HCT116 (cell line): Measurements from ENCODE around the gene PLVAP. TPM values are rescaled to one million over a fixed set of nuclear protein-coding genes. Genes with fewer than 3 reads are reported as not detected.

ENCODE experiments used
- ATAC-seq: fragments of 200-7000 bp; cut with Tn5 transposase; 2 replicates; pipeline ENCODE4 v1.9.1; 2020; ENCODE audit warnings: mild to moderate bottlenecking, moderate library complexity
- BruUV-seq: library from RNA; stranded (reverse); fragments of 400-500 nt; replicated peaks from 2 replicates; lab custom pipeline; 2021; lab: Mats Ljungman, UMichigan
- CTCF ChIA-PET: fragments of 300-600 bp; sonication (Branson Sonifier 250); formaldehyde crosslinking; loops from one replicate; lab custom pipeline; 2021; ENCODE audit warnings: antibody characterized with exemption; lab: Charles Lee
- POLR2A ChIA-PET: fragments of 300-600, 350-600 bp; sonication (Branson Sonifier 250); formaldehyde crosslinking; loops from one replicate; lab custom pipeline; 2021; ENCODE audit warnings: antibody characterized with exemption; lab: Charles Lee
- RAD21 ChIA-PET, 2 experiments: fragments of 300-600 bp; sonication (Branson Sonifier 250); formaldehyde crosslinking; loops; one replicate each; lab custom pipeline; 2023; ENCODE audit warnings: low total read pairs in 2 of 2; ENCODE audit not compliant: uncharacterized antibody in 2 of 2, unreplicated experiment in 2 of 2, low non-redundant PET in 1 of 2; lab: Charles Lee
- DNase-seq: peaks from one replicate; pipeline ENCODE4 v3.0.0-alpha.2; 2010; ENCODE audit warnings: low read depth, low spot score
- H2AFZ ChIP-seq: fragments of 200-600 bp; shearing (Covaris generic), sonication (generic); 2 replicates; pipeline ENCODE4 v1.6.1; 2017; ENCODE audit warnings: low read depth, mixed run types, mixed read lengths, antibody characterized with exemption, low read length; ENCODE audit not compliant: poor library complexity, severe bottlenecking
- H3K27ac ChIP-seq: 2 replicates; pipeline ENCODE4 v1.5.1; 2012; ENCODE audit warnings: low read depth, low read length
- H3K27me3 ChIP-seq: fragments of 200-600 bp; sonication (generic); 2 replicates; pipeline ENCODE4 v1.6.1; 2016; ENCODE audit warnings: mixed run types, low read length, mixed read lengths; ENCODE audit not compliant: insufficient read depth
- H3K36me3 ChIP-seq, 2 experiments: fragments of 200-500 bp in 1 of 2; fragments of 200-600 bp in 1 of 2; sonication (Bioruptor generic) in 1 of 2; sonication (generic) in 1 of 2; 2 replicates each; pipeline versions ENCODE4 v1.5.1 to v1.6.1; 2014 to 2016; ENCODE audit warnings: low read length in 2 of 2, inconsistent platforms in 1 of 2, mixed read lengths in 1 of 2, mixed run types in 1 of 2; ENCODE audit not compliant: insufficient read depth in 2 of 2, control insufficient read depth in 1 of 2
- H3K4me1 ChIP-seq, 2 experiments: fragments of 200-600 bp in 1 of 2; sonication (generic) in 1 of 2; 2 replicates each; pipeline versions ENCODE4 v1.5.1 to v1.6.1; 2012 to 2017; ENCODE audit warnings: low read length in 2 of 2, inconsistent platforms in 1 of 2, mild to moderate bottlenecking in 1 of 2, mixed read lengths in 1 of 2, mixed run types in 1 of 2, moderate library complexity in 1 of 2; ENCODE audit not compliant: insufficient read depth in 2 of 2, control insufficient read depth in 1 of 2
- H3K4me2 ChIP-seq: fragments of 200-600 bp; sonication (generic); 2 replicates; pipeline ENCODE4 v1.6.1; 2017; ENCODE audit warnings: mixed run types, low read length, mixed read lengths
- H3K4me3 ChIP-seq, 2 experiments: fragments of 200-600 bp in 1 of 2; sonication (generic) in 1 of 2; replicated peaks in 1 of 2; 2 replicates each; pipeline ENCODE4 v1.5.1; 2011 to 2016; ENCODE audit warnings: low read length in 2 of 2, control low read depth in 1 of 2, low read depth in 1 of 2, mild to moderate bottlenecking in 1 of 2, mixed read lengths in 1 of 2, mixed run types in 1 of 2
- H3K79me2 ChIP-seq: fragments of 200-600 bp; sonication (generic); 2 replicates; pipeline ENCODE4 v1.6.1; 2017; ENCODE audit warnings: mild to moderate bottlenecking, mixed run types, low read length, moderate library complexity, mixed read lengths; ENCODE audit not compliant: insufficient read depth
- H3K9ac ChIP-seq: fragments of 200-600 bp; sonication (generic); 2 replicates; pipeline ENCODE4 v1.6.1; 2016; ENCODE audit warnings: low read length, mixed read lengths
- H3K9me2 ChIP-seq: fragments of 200-600 bp; sonication (generic), shearing (Covaris generic); 2 replicates; pipeline ENCODE4 v1.6.1; 2017; ENCODE audit warnings: mixed run types, mild to moderate bottlenecking, moderate library complexity; ENCODE audit not compliant: insufficient read depth
- H3K9me3 ChIP-seq, 2 experiments: fragments of 200-500 bp in 1 of 2; fragments of 200-600 bp in 1 of 2; sonication (Bioruptor generic) in 1 of 2; sonication (generic) in 1 of 2; 2 replicates each; pipeline ENCODE4 v1.6.1; 2014 to 2017; ENCODE audit warnings: low read length in 2 of 2, mixed read lengths in 2 of 2, inconsistent platforms in 1 of 2, low read depth in 1 of 2, mild to moderate bottlenecking in 1 of 2, mixed run types in 1 of 2, moderate library complexity in 1 of 2; ENCODE audit not compliant: control insufficient read depth in 1 of 2, insufficient read depth in 1 of 2
- H4K20me1 ChIP-seq: fragments of 200-600 bp; sonication (generic), shearing (Covaris generic); 2 replicates; pipeline ENCODE4 v1.6.1; 2017; ENCODE audit warnings: mixed run types, mild to moderate bottlenecking, moderate library complexity; ENCODE audit not compliant: insufficient read depth
- ATF3 ChIP-seq: IDR thresholded peaks from 2 replicates; pipeline ENCODE4 v1.6.1; 2012
- CBX3 ChIP-seq: IDR thresholded peaks from 2 replicates; pipeline ENCODE4 v1.6.1; 2012; ENCODE audit warnings: low read depth
- CEBPB ChIP-seq: IDR thresholded peaks from 2 replicates; pipeline ENCODE4 v1.6.1; 2012; ENCODE audit warnings: low read depth
- EGR1 ChIP-seq: IDR thresholded peaks from 2 replicates; pipeline ENCODE4 v1.6.1; 2012; ENCODE audit warnings: low read depth
- POLR2A ChIP-seq: IDR thresholded peaks from 2 replicates; pipeline ENCODE4 v1.7.0; 2011; ENCODE audit warnings: borderline replicate concordance; ENCODE audit not compliant: insufficient read depth, insufficient read length; ENCODE audit errors: extremely low read depth
- POLR2AphosphoS5 ChIP-seq: IDR thresholded peaks from 2 replicates; pipeline ENCODE4 v1.6.1; 2011; ENCODE audit warnings: mild to moderate bottlenecking, low read depth, low read length, moderate library complexity
- SIN3A ChIP-seq: IDR thresholded peaks from 2 replicates; pipeline ENCODE4 v1.6.1; 2012; ENCODE audit warnings: low read depth
- SP1 ChIP-seq: IDR thresholded peaks from 2 replicates; pipeline ENCODE4 v1.6.1; 2012; ENCODE audit warnings: low read depth
- SRF ChIP-seq: IDR thresholded peaks from 2 replicates; pipeline ENCODE4 v1.6.1; 2012; ENCODE audit warnings: low read depth
- TCF7L2 ChIP-seq: IDR thresholded peaks from 2 replicates; pipeline ENCODE4 v1.7.0; 2011; ENCODE audit warnings: borderline replicate concordance, inconsistent platforms; ENCODE audit not compliant: insufficient read depth, insufficient read length; ENCODE audit errors: extremely low read depth
- YY1 ChIP-seq: IDR thresholded peaks from 2 replicates; pipeline ENCODE4 v1.6.1; 2011; ENCODE audit warnings: low read length, low read depth, moderate library complexity, mild to moderate bottlenecking; ENCODE audit not compliant: insufficient replicate concordance; ENCODE audit errors: extremely low read depth
- intact Hi-C: fragments of 100-400 bp; cut with micrococcal nuclease; formaldehyde crosslinking; loops from 2 replicates; pipeline ENCODE4 v1.10.0; 2022
- total RNA-seq: library from RNA; stranded (reverse); gene quantifications from one replicate; pipeline ENCODE4 v1.2.1, GENCODE V29; 2021; ENCODE audit not compliant: unreplicated experiment
- TF ChIP-seq, protein P1 (sequence below): IDR thresholded peaks from 2 replicates; pipeline ENCODE4 v1.6.1; 2012
- TF ChIP-seq, protein P2 (sequence below), 3 experiments: fragments of 200-600 bp in 1 of 3; sonication (generic) in 1 of 3; IDR thresholded peaks in 2 of 3; conservative IDR thresholded peaks in 1 of 3; 2 replicates each; pipeline ENCODE4 v1.5.1; 2012 to 2017; ENCODE audit warnings: low read depth in 2 of 3, low read length in 2 of 3, antibody characterized with exemption in 1 of 3, borderline replicate concordance in 1 of 3, control low read depth in 1 of 3, mild to moderate bottlenecking in 1 of 3, mixed read lengths in 1 of 3, mixed run types in 1 of 3, moderate library complexity in 1 of 3; ENCODE audit not compliant: insufficient read depth in 1 of 3

PLVAP gene
- total RNA-seq, 1 experiment from 2014 or later, result 0.47 TPM

DNA sequence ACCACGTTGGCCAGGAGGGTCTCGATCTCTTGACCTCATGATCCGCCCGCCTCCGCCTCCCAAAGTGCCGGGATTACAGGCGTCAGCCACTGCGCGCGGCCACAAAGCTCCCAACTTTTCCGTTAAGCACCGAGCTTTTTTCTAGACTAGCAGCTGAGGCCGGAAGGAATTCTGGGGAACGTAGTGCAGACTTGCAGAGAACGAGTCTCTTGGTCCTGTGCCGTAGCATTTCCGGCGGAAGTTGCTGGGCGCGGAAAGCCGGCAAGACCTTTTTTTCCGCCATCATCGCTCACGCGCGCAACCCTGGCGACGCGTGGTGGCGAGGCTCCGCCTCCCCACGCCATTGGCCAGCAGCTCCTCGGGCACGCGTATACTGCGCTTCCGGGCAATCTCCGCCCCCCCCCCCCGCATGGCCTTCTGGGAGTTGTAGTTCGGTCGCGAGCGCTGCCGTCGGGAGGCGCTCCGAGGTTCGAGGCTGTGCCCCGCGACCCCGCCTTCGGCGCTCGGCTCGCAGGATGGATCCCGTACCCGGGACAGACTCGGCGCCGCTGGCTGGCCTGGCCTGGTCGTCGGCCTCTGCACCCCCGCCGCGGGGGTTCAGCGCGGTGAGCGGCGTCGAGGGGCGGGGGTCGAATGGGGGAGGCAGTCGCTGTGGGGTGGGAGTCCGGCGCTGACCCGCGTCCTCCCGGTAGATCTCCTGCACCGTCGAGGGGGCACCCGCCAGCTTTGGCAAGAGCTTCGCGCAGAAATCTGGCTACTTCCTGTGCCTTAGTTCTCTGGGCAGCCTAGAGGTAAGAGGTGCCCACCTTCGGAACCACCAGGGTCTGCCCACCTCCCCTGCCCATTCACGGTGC is 42.7 kb upstream of the PLVAP start, which contains the start of gene MVB12A:
MVB12A (plus strand) TSS at position 427 of the 854 bp plus-strand sequence; CDS start at position 516, 89 bp downstream.
- BruUV-seq, result no TSS peak

More for the DNA sequence above, 42.7 kb upstream of the PLVAP start, which contains the start of gene MVB12A:
- intact Hi-C loops, result no loop called here
- CTCF ChIA-PET, result interaction anchor here (0.6 to 1.2 kb wide), 8 partner anchors 9 to 367 kb away, joined by 3 to 5 read pairs (median 3); partner anchors contain the start of gene TMEM221
- peak within 1 kb of the TSS; percentile 31 for H2AFZ ChIP-seq
- H3K9me2 ChIP-seq, result no peaks in the 10 kb centered on the region
- no peaks in the 10 kb centered on the region for H3K27me3 ChIP-seq
- DNase-seq (peak; percentile 98), ATAC-seq (peak; percentile 90)
- no peaks in the 10 kb centered on the region for H3K36me3 ChIP-seq
- H3K9me3 ChIP-seq, result no peaks in the 10 kb centered on the region
- RAD21 ChIA-PET, result interaction anchor here in 1 of 2 experiments (0.6 kb wide), 1 partner anchor 21 kb away, joined by 3 read pairs; no protein-coding TSS in a partner anchor
- H3K27ac ChIP-seq, result peak within 1 kb of the TSS; percentile 94
- TF ChIP-seq CBX3 (peak; percentile 82), EGR1 (peak; percentile 99), SRF (peak; percentile 85), CEBPB (no peak), POLR2A (peak; percentile 75), ATF3 (no peak), TCF7L2 (peak; percentile 73), SP1 (peak; percentile 88), SIN3A (peak; percentile 83), YY1 (peak; percentile 81), POLR2AphosphoS5 (peak; percentile 73)
- TF ChIP-seq, protein P1, sequence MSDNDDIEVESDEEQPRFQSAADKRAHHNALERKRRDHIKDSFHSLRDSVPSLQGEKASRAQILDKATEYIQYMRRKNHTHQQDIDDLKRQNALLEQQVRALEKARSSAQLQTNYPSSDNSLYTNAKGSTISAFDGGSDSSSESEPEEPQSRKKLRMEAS, result peak; percentile 92
- TF ChIP-seq, protein P2, sequence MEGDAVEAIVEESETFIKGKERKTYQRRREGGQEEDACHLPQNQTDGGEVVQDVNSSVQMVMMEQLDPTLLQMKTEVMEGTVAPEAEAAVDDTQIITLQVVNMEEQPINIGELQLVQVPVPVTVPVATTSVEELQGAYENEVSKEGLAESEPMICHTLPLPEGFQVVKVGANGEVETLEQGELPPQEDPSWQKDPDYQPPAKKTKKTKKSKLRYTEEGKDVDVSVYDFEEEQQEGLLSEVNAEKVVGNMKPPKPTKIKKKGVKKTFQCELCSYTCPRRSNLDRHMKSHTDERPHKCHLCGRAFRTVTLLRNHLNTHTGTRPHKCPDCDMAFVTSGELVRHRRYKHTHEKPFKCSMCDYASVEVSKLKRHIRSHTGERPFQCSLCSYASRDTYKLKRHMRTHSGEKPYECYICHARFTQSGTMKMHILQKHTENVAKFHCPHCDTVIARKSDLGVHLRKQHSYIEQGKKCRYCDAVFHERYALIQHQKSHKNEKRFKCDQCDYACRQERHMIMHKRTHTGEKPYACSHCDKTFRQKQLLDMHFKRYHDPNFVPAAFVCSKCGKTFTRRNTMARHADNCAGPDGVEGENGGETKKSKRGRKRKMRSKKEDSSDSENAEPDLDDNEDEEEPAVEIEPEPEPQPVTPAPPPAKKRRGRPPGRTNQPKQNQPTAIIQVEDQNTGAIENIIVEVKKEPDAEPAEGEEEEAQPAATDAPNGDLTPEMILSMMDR (IDR thresholded peaks at IDR 0.05 in 2 of 3, conservative IDR thresholded peaks at IDR 0.05 in 1 of 3; ENCODE audit: borderline replicate concordance in 1 of 3, insufficient read depth in 1 of 3, low read depth in 2 of 3, low read length in 2 of 3), result no peak
- H3K79me2 ChIP-seq, result peaks cover 10% of the 10 kb centered on the region; the same call in 1 of the 2 replicates
- H3K4me3 ChIP-seq, result peak within 1 kb of the TSS; percentile 91 to 93
- POLR2A ChIA-PET, result interaction anchor here (0.6 to 2.8 kb wide), 9 partner anchors 10 to 563 kb away, joined by 3 to 21 read pairs (median 4); partner anchors contain the start of genes B3GNT3, BST2, DDA1 and RPL18A
- peak within 1 kb of the TSS; percentile 91 for H3K4me2 ChIP-seq
- peaks cover 11 to 34% of the 10 kb centered on the region in 2 experiments for H3K4me1 ChIP-seq
- no peaks in the 10 kb centered on the region for H4K20me1 ChIP-seq
- peak within 1 kb of the TSS; percentile 84 for H3K9ac ChIP-seq
